HG03045 (cell line): ENCODE results near the gene TRPM2.

Source experiments
- ATAC-seq: cut with Tn5 transposase; IDR thresholded peaks from one replicate; pipeline ENCODE4 v1.9.1; 2021; ENCODE audit warnings: mild to moderate bottlenecking, moderate library complexity; ENCODE audit not compliant: unreplicated experiment

TRPM2 gene

GRCh38 chr21:44353191-44353970, at the start of gene TRPM2:
Gene TRPM2 (plus strand): TSS chr21:44353621. CDS start chr21:44353701, 80 bp downstream.
- ATAC-seq: no peak

- ATAC-seq: no peak
Measured at GRCh38 chr21:44304011-44304616, 49.3 kb upstream of the TRPM2 start.

- ATAC-seq: no peak
Measured at GRCh38 chr21:44304877-44305293, 48.5 kb upstream of the TRPM2 start.

- ATAC-seq: no peak
Measured at GRCh38 chr21:44305691-44306090, 47.7 kb upstream of the TRPM2 start.

- no peak for ATAC-seq
Measured at GRCh38 chr21:44306936-44307704, 46.3 kb upstream of the TRPM2 start.

- no peak for ATAC-seq
Measured at GRCh38 chr21:44310628-44311507, 42.6 kb upstream of the TRPM2 start.

- ATAC-seq: no peak
Measured at GRCh38 chr21:44312089-44312488, 41.3 kb upstream of the TRPM2 start.

GRCh38 chr21:44312716-44313115, 40.7 kb upstream of the TRPM2 start:
- no peak for ATAC-seq

- no peak for ATAC-seq
Measured at GRCh38 chr21:44313451-44313850, 40.0 kb upstream of the TRPM2 start.

- no peak for ATAC-seq
Measured at GRCh38 chr21:44314128-44314527, 39.3 kb upstream of the TRPM2 start.

- no peak for ATAC-seq
Measured at GRCh38 chr21:44314561-44314960, 38.9 kb upstream of the TRPM2 start.

GRCh38 chr21:44315691-44316203, 37.7 kb upstream of the TRPM2 start:
- no peak for ATAC-seq

GRCh38 chr21:44316277-44316900, 37.0 kb upstream of the TRPM2 start:
- ATAC-seq: no peak

GRCh38 chr21:44317241-44317782, 36.1 kb upstream of the TRPM2 start:
- no peak for ATAC-seq

GRCh38 chr21:44317871-44318270, 35.5 kb upstream of the TRPM2 start:
- no peak for ATAC-seq

- no peak for ATAC-seq
Measured at GRCh38 chr21:44318489-44319285, 34.7 kb upstream of the TRPM2 start.

- no peak for ATAC-seq
Measured at GRCh38 chr21:44319407-44320065, 33.9 kb upstream of the TRPM2 start.

- no peak for ATAC-seq
Measured at GRCh38 chr21:44320847-44321246, 32.6 kb upstream of the TRPM2 start.
